Bronchial epithelial cell (primary cell): ENCODE measurements around the gene SNAP23. TPM values are rescaled to one million over a fixed set of nuclear protein-coding genes. Genes with fewer than 3 reads are reported as not detected.
A peak's percentile ranks its signal among the peaks of the same experiment; 100 is the strongest.

Experiments
- DNase-seq: peaks from one replicate; pipeline ENCODE4 v3.0.0-alpha.2; 2010; ENCODE audit warnings: low read depth
- FAIRE-seq: peaks from 2 replicates; lab custom pipeline; 2011; peaks lifted over from hg19 to GRCh38; lab: Jason Lieb, UNC
- H3K27me3 ChIP-seq: 2 replicates; pipeline ENCODE4 v1.5.1; 2011; ENCODE audit warnings: low read length; ENCODE audit not compliant: control insufficient read depth, insufficient read depth
- H3K36me3 ChIP-seq: 2 replicates; pipeline ENCODE4 v1.5.1; 2011; ENCODE audit warnings: low read length; ENCODE audit not compliant: control insufficient read depth, insufficient read depth
- H3K4me3 ChIP-seq: 2 replicates; pipeline ENCODE4 v1.5.1; 2011; ENCODE audit warnings: mild to moderate bottlenecking, low read depth, low read length, control low read depth
- total RNA-seq: library from RNA; depleted of rRNA; stranded (reverse); fragments of >200 nt; gene quantifications from 2 replicates; pipeline ENCODE4 v1.2.1, GENCODE V29; 2014
- TF ChIP-seq, protein P1 (sequence below): IDR thresholded peaks from 2 replicates; pipeline ENCODE4 v1.5.1; 2011; ENCODE audit warnings: mild to moderate bottlenecking, moderate library complexity, low read length, control low read depth, inconsistent platforms; ENCODE audit not compliant: insufficient read depth, severe bottlenecking

SNAP23 gene
- 50.6 and 58.2 TPM in 2 replicates for total RNA-seq

- peak; percentile 91 for DNase-seq
- H3K27me3 ChIP-seq = no peaks in the 10 kb centered on the region
- FAIRE-seq = no peak
- TF ChIP-seq, protein P1, sequence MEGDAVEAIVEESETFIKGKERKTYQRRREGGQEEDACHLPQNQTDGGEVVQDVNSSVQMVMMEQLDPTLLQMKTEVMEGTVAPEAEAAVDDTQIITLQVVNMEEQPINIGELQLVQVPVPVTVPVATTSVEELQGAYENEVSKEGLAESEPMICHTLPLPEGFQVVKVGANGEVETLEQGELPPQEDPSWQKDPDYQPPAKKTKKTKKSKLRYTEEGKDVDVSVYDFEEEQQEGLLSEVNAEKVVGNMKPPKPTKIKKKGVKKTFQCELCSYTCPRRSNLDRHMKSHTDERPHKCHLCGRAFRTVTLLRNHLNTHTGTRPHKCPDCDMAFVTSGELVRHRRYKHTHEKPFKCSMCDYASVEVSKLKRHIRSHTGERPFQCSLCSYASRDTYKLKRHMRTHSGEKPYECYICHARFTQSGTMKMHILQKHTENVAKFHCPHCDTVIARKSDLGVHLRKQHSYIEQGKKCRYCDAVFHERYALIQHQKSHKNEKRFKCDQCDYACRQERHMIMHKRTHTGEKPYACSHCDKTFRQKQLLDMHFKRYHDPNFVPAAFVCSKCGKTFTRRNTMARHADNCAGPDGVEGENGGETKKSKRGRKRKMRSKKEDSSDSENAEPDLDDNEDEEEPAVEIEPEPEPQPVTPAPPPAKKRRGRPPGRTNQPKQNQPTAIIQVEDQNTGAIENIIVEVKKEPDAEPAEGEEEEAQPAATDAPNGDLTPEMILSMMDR = no peak
- H3K4me3 ChIP-seq = peak within 1 kb of the TSS; percentile 86
- H3K36me3 ChIP-seq = peaks cover 1% of the 10 kb centered on the region
Observed at GRCh38 chr15:42495361-42496212, at the start of gene SNAP23. SNAP23 (plus strand) TSS chr15:42495634; CDS start chr15:42511847, 16,213 bp downstream.

DNA sequence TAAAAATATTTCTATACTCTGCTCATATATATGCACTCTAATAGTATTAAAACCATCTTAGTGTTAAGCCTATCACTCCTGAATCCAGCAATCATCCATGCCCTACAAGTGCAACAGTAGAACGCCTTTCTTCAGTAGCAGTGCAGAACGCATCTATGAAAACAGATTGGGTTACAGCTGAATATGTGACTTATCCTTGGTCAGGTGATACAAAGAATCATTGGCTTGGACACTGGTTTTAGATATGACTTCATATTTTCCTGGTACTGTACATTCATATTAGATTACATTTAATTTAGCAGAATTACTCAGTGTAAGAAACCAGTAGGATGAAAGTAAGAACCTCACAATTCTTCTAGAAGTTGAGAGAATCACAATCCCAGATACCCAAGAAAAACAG lies 47.8 kb upstream of the SNAP23 start:
- Histone ChIP-seq H3K27me3 (no peaks in the 10 kb centered on the region), H3K36me3 (peaks cover 8% of the 10 kb centered on the region), H3K4me3 (no peak overlapping the region)
- no peak for FAIRE-seq
- no peak for DNase-seq
- TF ChIP-seq, protein P1 = no peak

- Histone ChIP-seq H3K36me3 (peaks cover 8% of the 10 kb centered on the region), H3K4me3 (no peak overlapping the region)
- no peak for FAIRE-seq
Observed at GRCh38 chr15:42448281-42448680, 47.2 kb upstream of the SNAP23 start.

GRCh38 chr15:42449770-42450424 lies 45.5 kb upstream of the SNAP23 start:
- TF ChIP-seq, protein P1 = no peak
- Histone ChIP-seq H3K36me3 (peaks cover 6% of the 10 kb centered on the region), H3K27me3 (no peaks in the 10 kb centered on the region), H3K4me3 (no peak overlapping the region)
- DNase-seq (no peak), FAIRE-seq (no peak)

More at GRCh38 chr15:42448281-42448680, 47.2 kb upstream of the SNAP23 start:
- no peak for DNase-seq
- H3K27me3 ChIP-seq = no peaks in the 10 kb centered on the region
- TF ChIP-seq, protein P1 = no peak

DNA sequence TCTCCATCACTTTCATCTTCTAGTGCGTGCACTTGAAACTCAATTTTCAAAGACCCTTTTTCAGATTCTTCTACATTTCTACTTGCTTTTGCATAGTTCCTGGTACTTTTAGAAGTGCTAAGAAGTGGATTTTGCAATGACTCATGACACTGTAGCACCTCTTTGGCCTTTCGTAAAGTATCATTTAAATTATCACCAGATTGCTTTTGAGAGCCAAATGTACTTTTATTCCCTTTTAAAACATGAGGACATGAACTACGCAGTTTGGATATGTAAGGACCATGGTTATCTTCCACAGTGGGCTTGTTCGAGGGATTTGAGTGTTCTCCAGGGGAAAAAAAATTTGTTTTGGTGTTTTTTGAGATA lies 45.0 kb upstream of the SNAP23 start:
- H3K27me3 ChIP-seq = no peaks in the 10 kb centered on the region
- H3K36me3 ChIP-seq = peaks cover 6% of the 10 kb centered on the region
- DNase-seq (no peak), FAIRE-seq (no peak)
- no peak overlapping the region for H3K4me3 ChIP-seq
- TF ChIP-seq, protein P1 = no peak
